GM12892 (cell line): ENCODE measurements around the gene BICDL2.

Experiments used
- POLR2A ChIP-seq: IDR thresholded peaks from 2 replicates; pipeline ENCODE4 v1.6.1; 2011; ENCODE audit warnings: low read depth, low read length, control low read depth
- POLR2AphosphoS5 ChIP-seq: IDR thresholded peaks from 2 replicates; pipeline ENCODE4 v1.6.1; 2011; ENCODE audit warnings: low read depth, low read length, control low read depth
- TAF1 ChIP-seq: IDR thresholded peaks from 2 replicates; pipeline ENCODE4 v1.6.1; 2011; ENCODE audit warnings: low read depth, mild to moderate bottlenecking, control low read depth, low read length, borderline replicate concordance

DNA sequence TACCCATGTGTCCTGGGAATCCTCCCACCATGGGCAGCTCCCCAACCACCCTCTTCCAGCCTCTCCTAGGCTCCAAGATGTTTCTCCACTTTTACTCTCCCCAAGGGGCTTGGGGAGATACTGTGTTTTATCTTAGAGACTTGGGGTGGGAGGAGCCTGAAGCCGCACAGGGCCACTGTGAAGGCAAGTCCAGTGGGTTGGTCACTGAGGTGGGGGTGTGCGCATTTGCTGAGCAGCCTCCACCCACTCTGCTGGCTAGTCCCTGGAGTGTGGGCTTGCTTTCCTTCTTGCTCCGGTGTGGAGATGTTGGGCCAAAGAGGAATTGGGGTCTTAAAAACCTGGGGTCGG lies 28.1 kb downstream of the BICDL2 start:
- no peak for TF ChIP-seq POLR2AphosphoS5
- no peak for TF ChIP-seq POLR2A
- TF ChIP-seq TAF1: no peak
